ENCODE measurements around the gene PARP16. TPM values are rescaled to one million over a fixed set of nuclear protein-coding genes. Genes with fewer than 3 reads are reported as not detected.

PARP16 gene
- total and polyA plus RNA-seq, 2 donors (not counting 1 experiment from before 2014, with no cell fraction given) = 3.6 to 4.9 TPM

DNA sequence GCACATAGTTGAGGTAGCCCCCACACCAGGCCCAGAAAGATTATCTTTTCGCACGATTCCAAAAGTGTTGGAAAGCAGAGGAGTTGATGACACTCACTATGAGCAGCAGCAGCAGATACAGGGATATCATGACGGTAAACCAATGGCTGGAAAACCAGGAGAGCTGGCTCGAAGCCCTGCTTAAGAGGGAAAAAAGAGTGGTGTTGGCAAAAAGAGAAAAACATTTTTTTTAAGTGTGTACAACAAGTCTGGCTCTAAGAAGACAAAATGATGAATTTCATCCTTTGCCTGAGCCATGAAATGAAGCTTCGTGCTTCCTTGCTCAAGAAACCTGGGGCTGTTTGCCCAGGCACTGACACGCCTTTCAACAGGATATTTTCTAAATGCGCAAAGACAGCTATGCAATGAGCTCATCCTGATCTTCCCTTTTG, 27.3 kb downstream of the PARP16 start:
- H3K27me3 ChIP-seq (ENCODE audit: control insufficient read depth, insufficient read depth, low read length) = no peaks in the 10 kb centered on the region
- H3K27ac ChIP-seq (ENCODE audit: insufficient read depth, low read length) = no peak overlapping the region
- no peaks in the 10 kb centered on the region for H3K4me1 ChIP-seq (ENCODE audit: control insufficient read depth, extremely low read depth, insufficient read depth, low read length)
- no peak overlapping the region for H3K4me2 ChIP-seq (ENCODE audit: extremely low read depth, insufficient read depth, low read length)
- no peaks in the 10 kb centered on the region for H3K36me3 ChIP-seq (ENCODE audit: control insufficient read depth, insufficient read depth, low read length)
- peak in 1 of 2 donors; percentile 11 for DNase-seq (ENCODE audit: low read depth in 2 of 2)
- no peak overlapping the region for H2AFZ ChIP-seq (ENCODE audit: low read length)
- H3K9me3 ChIP-seq (ENCODE audit: control insufficient read depth, insufficient read depth, low read depth, low read length) = no peaks in the 10 kb centered on the region
- H3K9ac ChIP-seq (ENCODE audit: insufficient read depth, low read length) = no peak overlapping the region
- no peaks in the 10 kb centered on the region for H3K79me2 ChIP-seq (ENCODE audit: control insufficient read depth, insufficient read depth, low read length)
- TF ChIP-seq, protein P1, sequence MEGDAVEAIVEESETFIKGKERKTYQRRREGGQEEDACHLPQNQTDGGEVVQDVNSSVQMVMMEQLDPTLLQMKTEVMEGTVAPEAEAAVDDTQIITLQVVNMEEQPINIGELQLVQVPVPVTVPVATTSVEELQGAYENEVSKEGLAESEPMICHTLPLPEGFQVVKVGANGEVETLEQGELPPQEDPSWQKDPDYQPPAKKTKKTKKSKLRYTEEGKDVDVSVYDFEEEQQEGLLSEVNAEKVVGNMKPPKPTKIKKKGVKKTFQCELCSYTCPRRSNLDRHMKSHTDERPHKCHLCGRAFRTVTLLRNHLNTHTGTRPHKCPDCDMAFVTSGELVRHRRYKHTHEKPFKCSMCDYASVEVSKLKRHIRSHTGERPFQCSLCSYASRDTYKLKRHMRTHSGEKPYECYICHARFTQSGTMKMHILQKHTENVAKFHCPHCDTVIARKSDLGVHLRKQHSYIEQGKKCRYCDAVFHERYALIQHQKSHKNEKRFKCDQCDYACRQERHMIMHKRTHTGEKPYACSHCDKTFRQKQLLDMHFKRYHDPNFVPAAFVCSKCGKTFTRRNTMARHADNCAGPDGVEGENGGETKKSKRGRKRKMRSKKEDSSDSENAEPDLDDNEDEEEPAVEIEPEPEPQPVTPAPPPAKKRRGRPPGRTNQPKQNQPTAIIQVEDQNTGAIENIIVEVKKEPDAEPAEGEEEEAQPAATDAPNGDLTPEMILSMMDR (conservative IDR thresholded peaks at IDR 0.05 in 1 of 2, IDR thresholded peaks at IDR 0.05 in 1 of 2; ENCODE audit: low read depth in 1 of 2, low read length in 2 of 2) = no peak
- no peak for TF ChIP-seq EZH2 (IDR thresholded peaks at IDR 0.05; ENCODE audit: low read length, missing control alignments)
- H4K20me1 ChIP-seq (ENCODE audit: control insufficient read depth, extremely low read depth, insufficient read depth, low read length) = no peaks in the 10 kb centered on the region
- H3K4me3 ChIP-seq (replicated peaks in 1 of 4; ENCODE audit: control extremely low read depth in 1 of 4, insufficient read depth in 1 of 4, low read depth in 3 of 4, low read length in 4 of 4) = no peak overlapping the region

DNA sequence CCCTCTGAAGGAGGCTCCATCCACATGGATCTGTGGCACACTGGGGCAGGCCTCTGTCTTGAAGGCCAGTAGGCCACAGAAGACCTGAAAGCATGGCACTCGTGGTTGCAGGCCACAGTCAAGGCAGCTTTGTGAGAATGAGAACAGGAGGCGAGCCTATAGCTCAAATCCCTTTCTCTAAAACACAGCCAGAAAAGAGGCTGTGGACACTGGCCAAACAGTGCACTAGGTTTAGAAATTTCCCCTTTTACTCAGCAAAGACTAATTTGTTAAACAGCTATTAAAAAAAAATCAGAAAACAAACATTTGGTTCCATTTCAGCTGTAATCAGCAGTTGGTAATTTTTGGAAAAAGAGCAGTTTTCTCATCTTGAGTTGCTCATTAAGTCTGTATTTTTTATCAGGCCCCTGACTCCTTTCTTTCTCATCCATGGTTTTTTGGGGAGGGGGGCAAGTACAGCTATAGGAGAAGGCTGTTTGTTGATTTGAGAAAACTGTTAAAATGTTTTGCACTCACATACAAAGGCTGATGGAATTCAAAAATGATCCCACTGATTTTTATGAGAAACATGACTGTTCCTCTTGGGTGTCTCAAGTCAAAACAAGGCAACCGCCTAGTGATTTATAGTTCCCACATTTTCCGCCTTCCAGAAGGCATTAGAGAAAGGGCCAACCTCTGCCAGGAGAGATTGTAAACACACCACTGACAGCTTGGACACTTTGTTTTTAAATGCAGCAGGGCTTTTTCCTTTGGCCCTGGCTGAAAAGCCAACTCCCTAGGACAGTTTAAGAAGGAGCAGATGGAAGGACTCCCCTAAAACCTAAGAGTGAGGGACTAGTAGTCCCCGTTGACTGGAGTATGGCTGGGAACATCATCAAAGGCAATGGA, 28.1 kb downstream of the PARP16 start:
- no peaks in the 10 kb centered on the region for H3K79me2 ChIP-seq (ENCODE audit: control insufficient read depth, insufficient read depth, low read length)
- TF ChIP-seq EZH2 (IDR thresholded peaks at IDR 0.05; ENCODE audit: low read length, missing control alignments) = no peak
- TF ChIP-seq, protein P1 (conservative IDR thresholded peaks at IDR 0.05 in 1 of 2, IDR thresholded peaks at IDR 0.05 in 1 of 2; ENCODE audit: low read depth in 1 of 2, low read length in 2 of 2) = no peak
- no peaks in the 10 kb centered on the region for H3K4me1 ChIP-seq (ENCODE audit: control insufficient read depth, extremely low read depth, insufficient read depth, low read length)
- no peak overlapping the region for H3K9ac ChIP-seq (ENCODE audit: insufficient read depth, low read length)
- no peaks in the 10 kb centered on the region for H3K36me3 ChIP-seq (ENCODE audit: control insufficient read depth, insufficient read depth, low read length)
- H3K27me3 ChIP-seq (ENCODE audit: control insufficient read depth, insufficient read depth, low read length) = no peaks in the 10 kb centered on the region
- H2AFZ ChIP-seq (ENCODE audit: low read length) = no peak overlapping the region
- H3K27ac ChIP-seq (ENCODE audit: insufficient read depth, low read length) = no peak overlapping the region
- H3K9me3 ChIP-seq (ENCODE audit: control insufficient read depth, insufficient read depth, low read depth, low read length) = no peaks in the 10 kb centered on the region
- no peak overlapping the region for H3K4me2 ChIP-seq (ENCODE audit: extremely low read depth, insufficient read depth, low read length)
- H4K20me1 ChIP-seq (ENCODE audit: control insufficient read depth, extremely low read depth, insufficient read depth, low read length) = no peaks in the 10 kb centered on the region
- DNase-seq (ENCODE audit: low read depth in 2 of 2) = peak in 1 of 2 donors; percentile 73
- no peak overlapping the region for H3K4me3 ChIP-seq (replicated peaks in 1 of 4; ENCODE audit: control extremely low read depth in 1 of 4, insufficient read depth in 1 of 4, low read depth in 3 of 4, low read length in 4 of 4)

DNA sequence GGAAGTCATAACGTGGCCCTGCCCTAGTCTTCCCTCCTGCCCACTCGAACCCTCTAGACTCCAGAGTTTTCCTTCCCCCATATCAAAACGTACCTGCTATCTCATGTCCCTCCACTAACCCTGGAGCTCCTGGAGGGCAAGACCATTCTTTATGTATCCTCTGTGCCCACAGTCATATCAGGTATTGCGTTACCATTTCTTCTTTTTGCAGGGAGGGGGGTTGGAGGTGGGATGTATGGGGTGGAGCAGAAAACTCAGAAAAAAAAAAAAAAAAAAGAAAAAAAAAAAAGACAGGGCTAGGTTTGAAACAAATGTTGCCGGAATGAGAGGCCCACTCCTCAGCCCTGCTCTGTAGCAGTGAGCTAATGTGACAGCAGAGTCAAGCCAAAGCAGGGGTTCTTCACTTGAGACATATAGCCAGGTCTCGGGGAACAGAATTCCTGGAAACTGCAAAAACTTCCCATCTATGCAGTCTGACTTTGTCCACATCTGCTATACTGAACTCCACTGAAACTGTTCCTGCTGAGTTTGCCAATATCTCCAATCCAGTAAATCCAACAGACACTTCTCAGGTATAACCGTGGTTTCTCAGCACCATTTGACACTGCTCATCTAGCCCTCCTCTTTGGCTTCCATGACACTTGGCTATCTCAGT, 31.1 kb downstream of the PARP16 start:
- no peaks in the 10 kb centered on the region for H4K20me1 ChIP-seq (ENCODE audit: control insufficient read depth, extremely low read depth, insufficient read depth, low read length)
- H3K27ac ChIP-seq (ENCODE audit: insufficient read depth, low read length) = no peak overlapping the region
- no peak overlapping the region for H3K4me2 ChIP-seq (ENCODE audit: extremely low read depth, insufficient read depth, low read length)
- H3K4me1 ChIP-seq (ENCODE audit: control insufficient read depth, extremely low read depth, insufficient read depth, low read length) = no peaks in the 10 kb centered on the region
- no peaks in the 10 kb centered on the region for H3K36me3 ChIP-seq (ENCODE audit: control insufficient read depth, insufficient read depth, low read length)
- H3K4me3 ChIP-seq (replicated peaks in 1 of 4; ENCODE audit: control extremely low read depth in 1 of 4, insufficient read depth in 1 of 4, low read depth in 3 of 4, low read length in 4 of 4) = no peak overlapping the region
- DNase-seq (ENCODE audit: low read depth in 2 of 2) = no peak
- H2AFZ ChIP-seq (ENCODE audit: low read length) = no peak overlapping the region
- no peaks in the 10 kb centered on the region for H3K79me2 ChIP-seq (ENCODE audit: control insufficient read depth, insufficient read depth, low read length)
- no peak overlapping the region for H3K9ac ChIP-seq (ENCODE audit: insufficient read depth, low read length)
- TF ChIP-seq, protein P1 (conservative IDR thresholded peaks at IDR 0.05 in 1 of 2, IDR thresholded peaks at IDR 0.05 in 1 of 2; ENCODE audit: low read depth in 1 of 2, low read length in 2 of 2) = no peak
- TF ChIP-seq EZH2 (IDR thresholded peaks at IDR 0.05; ENCODE audit: low read length, missing control alignments) = no peak
- H3K27me3 ChIP-seq (ENCODE audit: control insufficient read depth, insufficient read depth, low read length) = no peaks in the 10 kb centered on the region
- no peaks in the 10 kb centered on the region for H3K9me3 ChIP-seq (ENCODE audit: control insufficient read depth, insufficient read depth, low read depth, low read length)

Measured in fibroblast of lung (primary cell).